ENCODE results near the gene RYR1. TPM values are rescaled to one million over a fixed set of nuclear protein-coding genes. Genes with fewer than 3 reads are reported as not detected.

RYR1 gene
- total and polyA plus RNA-seq, 2 of the 13 experiments (the other 11 are each of a cell fraction or from before 2014, with no cell fraction given), result 0.03 TPM; not detected in 1

- DNase-seq (ENCODE audit: low spot score), result no peak
- FAIRE-seq, result no peak
- Histone ChIP-seq H3K27me3 (ENCODE audit: control insufficient read depth in 1 of 2, insufficient read depth in 2 of 2, low read length in 2 of 2) (peaks cover 0 to 3% of the 10 kb centered on the region in 2 experiments; a peak in 2 of 5 replicates), H3K79me2 (ENCODE audit: insufficient read depth, low read length) (no peaks in the 10 kb centered on the region), H3K4me1 (ENCODE audit: insufficient read depth, low read length) (no peaks in the 10 kb centered on the region), H2AFZ (ENCODE audit: low read length) (no peak overlapping the region), H3K9me3 (ENCODE audit: low read length) (no peaks in the 10 kb centered on the region), H3K4me3 (replicated peaks in 1 of 3; ENCODE audit: insufficient read depth in 1 of 3, low read depth in 2 of 3, low read length in 3 of 3) (no peak overlapping the region), H3K9ac (ENCODE audit: insufficient read depth, low read depth, low read length) (no peak overlapping the region), H4K20me1 (ENCODE audit: insufficient read depth, low read length) (no peaks in the 10 kb centered on the region), H3K36me3 (replicated peaks in 1 of 2; ENCODE audit: control insufficient read depth in 1 of 2, insufficient read depth in 2 of 2, low read length in 2 of 2) (no peaks in the 10 kb centered on the region), H3K4me2 (ENCODE audit: low read depth, low read length) (no peak overlapping the region), H3K27ac (ENCODE audit: extremely low read length, insufficient read depth, low read length) (no peak overlapping the region)
- in situ Hi-C loops (cut with HindIII; ENCODE audit: extremely low pct_ligation_motif_present, low pct_unique_long_range_greater_than_20kb), result no loop called here
- ChIA-PET POLR2A (no interaction called here), CTCF (ENCODE audit: low intra/inter-chr PET ratio, low total read pairs) (no interaction called here)
- BruUV-seq (replicated peaks), result no TSS peak
- TF ChIP-seq ZNF383 (CRISPR knock-in tag; IDR thresholded peaks at IDR 0.05; ENCODE audit: borderline replicate concordance), result no peak
- TF ChIP-seq MAFF (IDR thresholded peaks at IDR 0.05; ENCODE audit: low read depth, low read length), result peak; percentile 98
- TF ChIP-seq, protein P1, sequence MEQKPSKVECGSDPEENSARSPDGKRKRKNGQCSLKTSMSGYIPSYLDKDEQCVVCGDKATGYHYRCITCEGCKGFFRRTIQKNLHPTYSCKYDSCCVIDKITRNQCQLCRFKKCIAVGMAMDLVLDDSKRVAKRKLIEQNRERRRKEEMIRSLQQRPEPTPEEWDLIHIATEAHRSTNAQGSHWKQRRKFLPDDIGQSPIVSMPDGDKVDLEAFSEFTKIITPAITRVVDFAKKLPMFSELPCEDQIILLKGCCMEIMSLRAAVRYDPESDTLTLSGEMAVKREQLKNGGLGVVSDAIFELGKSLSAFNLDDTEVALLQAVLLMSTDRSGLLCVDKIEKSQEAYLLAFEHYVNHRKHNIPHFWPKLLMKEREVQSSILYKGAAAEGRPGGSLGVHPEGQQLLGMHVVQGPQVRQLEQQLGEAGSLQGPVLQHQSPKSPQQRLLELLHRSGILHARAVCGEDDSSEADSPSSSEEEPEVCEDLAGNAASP (CRISPR knock-in tag; IDR thresholded peaks at IDR 0.05; ENCODE audit: borderline replicate concordance), result no peak
- peak; percentile 57; the same call in 1 of the 2 replicates for TF ChIP-seq MAFG (CRISPR knock-in tag; IDR thresholded peaks at IDR 0.05)
- no peak for TF ChIP-seq SIX1 (CRISPR knock-in tag; IDR thresholded peaks at IDR 0.05; ENCODE audit: borderline replicate concordance)
- no peak for TF ChIP-seq STAG1 (CRISPR knock-in tag; IDR thresholded peaks at IDR 0.05)
- TF ChIP-seq, protein P2, sequence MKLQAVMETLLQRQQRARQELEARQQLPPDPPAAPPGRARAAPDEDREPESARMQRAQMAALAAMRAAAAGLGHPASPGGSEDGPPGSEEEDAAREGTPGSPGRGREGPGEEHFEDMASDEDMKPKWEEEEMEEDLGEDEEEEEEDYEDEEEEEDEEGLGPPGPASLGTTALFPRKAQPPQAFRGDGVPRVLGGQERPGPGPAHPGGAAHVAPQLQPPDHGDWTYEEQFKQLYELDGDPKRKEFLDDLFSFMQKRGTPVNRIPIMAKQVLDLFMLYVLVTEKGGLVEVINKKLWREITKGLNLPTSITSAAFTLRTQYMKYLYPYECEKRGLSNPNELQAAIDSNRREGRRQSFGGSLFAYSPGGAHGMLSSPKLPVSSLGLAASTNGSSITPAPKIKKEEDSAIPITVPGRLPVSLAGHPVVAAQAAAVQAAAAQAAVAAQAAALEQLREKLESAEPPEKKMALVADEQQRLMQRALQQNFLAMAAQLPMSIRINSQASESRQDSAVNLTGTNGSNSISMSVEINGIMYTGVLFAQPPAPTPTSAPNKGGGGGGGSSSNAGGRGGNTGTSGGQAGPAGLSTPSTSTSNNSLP (IDR thresholded peaks at IDR 0.05; ENCODE audit: low read depth, low read length), result no peak
- TF ChIP-seq ZNF30 (CRISPR knock-in tag; IDR thresholded peaks at IDR 0.05), result no peak
- peak; percentile 98 to 99 for TF ChIP-seq MAFK (conservative IDR thresholded peaks at IDR 0.05 in 1 of 2, IDR thresholded peaks at IDR 0.05 in 1 of 2; ENCODE audit: low read length in 2 of 2)
- TF ChIP-seq SRSF9 (IDR thresholded peaks at IDR 0.05; ENCODE audit: borderline replicate concordance, insufficient read depth, low read depth, low read length, poor library complexity, severe bottlenecking), result no peak
- intact Hi-C loops (cut with micrococcal nuclease; ENCODE audit: unreplicated experiment), result no loop called here
- 24% methylated on average over 6 of the region's 13 CpGs for whole genome bisulfite sequencing (ENCODE audit: low lambda C conversion rate)
- ATAC-seq, result no peak
These were observed 1.1 kb downstream of the RYR1 start for GRCh38 chr19:38434549-38435051.
